ENCODE results near the gene KLHL18. TPM values are rescaled to one million over a fixed set of nuclear protein-coding genes. Genes with fewer than 3 reads are reported as not detected.

Gene KLHL18
- total RNA-seq, 3 donors from 2014 or later: 17.0 to 28.7 (median 21.5) TPM

GRCh38 chr3:47266709-47267489, 15.8 kb upstream of the KLHL18 start:
- intact Hi-C loops (cut with DNase I, micrococcal nuclease): no loop called here
- H3K36me3 ChIP-seq (ENCODE audit: low read depth): no peaks in the 10 kb centered on the region
- H3K4me3 ChIP-seq: no peak overlapping the region
- no peaks in the 10 kb centered on the region for H3K9me3 ChIP-seq
- H3K4me1 ChIP-seq (ENCODE audit: low read depth): no peaks in the 10 kb centered on the region
- DNase-seq (peak in 2 of 3 donors; percentile 45 to 66), ATAC-seq (peak; percentile 65)
- TF ChIP-seq, protein P1, sequence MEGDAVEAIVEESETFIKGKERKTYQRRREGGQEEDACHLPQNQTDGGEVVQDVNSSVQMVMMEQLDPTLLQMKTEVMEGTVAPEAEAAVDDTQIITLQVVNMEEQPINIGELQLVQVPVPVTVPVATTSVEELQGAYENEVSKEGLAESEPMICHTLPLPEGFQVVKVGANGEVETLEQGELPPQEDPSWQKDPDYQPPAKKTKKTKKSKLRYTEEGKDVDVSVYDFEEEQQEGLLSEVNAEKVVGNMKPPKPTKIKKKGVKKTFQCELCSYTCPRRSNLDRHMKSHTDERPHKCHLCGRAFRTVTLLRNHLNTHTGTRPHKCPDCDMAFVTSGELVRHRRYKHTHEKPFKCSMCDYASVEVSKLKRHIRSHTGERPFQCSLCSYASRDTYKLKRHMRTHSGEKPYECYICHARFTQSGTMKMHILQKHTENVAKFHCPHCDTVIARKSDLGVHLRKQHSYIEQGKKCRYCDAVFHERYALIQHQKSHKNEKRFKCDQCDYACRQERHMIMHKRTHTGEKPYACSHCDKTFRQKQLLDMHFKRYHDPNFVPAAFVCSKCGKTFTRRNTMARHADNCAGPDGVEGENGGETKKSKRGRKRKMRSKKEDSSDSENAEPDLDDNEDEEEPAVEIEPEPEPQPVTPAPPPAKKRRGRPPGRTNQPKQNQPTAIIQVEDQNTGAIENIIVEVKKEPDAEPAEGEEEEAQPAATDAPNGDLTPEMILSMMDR (IDR thresholded peaks at IDR 0.05): no peak

DNA sequence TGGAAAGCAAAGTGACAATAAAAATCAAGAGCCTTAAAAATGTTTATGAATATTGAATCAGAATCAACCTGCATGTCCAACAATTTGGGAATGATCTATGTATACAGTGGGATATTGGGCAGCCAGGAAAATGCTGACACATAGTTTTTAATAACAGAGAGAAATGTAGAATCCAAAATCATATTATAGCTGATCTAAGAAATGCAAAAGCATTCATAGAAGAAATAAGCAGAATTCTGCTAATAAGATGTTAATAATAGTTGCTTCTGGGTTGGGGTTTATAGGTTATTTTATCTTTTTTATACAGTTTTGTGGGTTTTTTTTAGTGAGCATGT, 15.3 kb upstream of the KLHL18 start:
- no peaks in the 10 kb centered on the region for H3K36me3 ChIP-seq (ENCODE audit: low read depth)
- H3K4me1 ChIP-seq (ENCODE audit: low read depth): no peaks in the 10 kb centered on the region
- DNase-seq (no peak), ATAC-seq (no peak)
- intact Hi-C loops (cut with DNase I, micrococcal nuclease): no loop called here
- TF ChIP-seq, protein P1 (IDR thresholded peaks at IDR 0.05): no peak
- H3K4me3 ChIP-seq: no peak overlapping the region
- H3K9me3 ChIP-seq: no peaks in the 10 kb centered on the region

GRCh38 chr3:47270526-47270925, 12.2 kb upstream of the KLHL18 start:
- ATAC-seq: no peak
- intact Hi-C loops (cut with DNase I, micrococcal nuclease): no loop called here
- no peaks in the 10 kb centered on the region for H3K9me3 ChIP-seq
- H3K36me3 ChIP-seq (ENCODE audit: low read depth): no peaks in the 10 kb centered on the region
- no peak for DNase-seq
- TF ChIP-seq, protein P1 (IDR thresholded peaks at IDR 0.05): no peak
- H3K4me3 ChIP-seq: no peak overlapping the region
- H3K4me1 ChIP-seq (ENCODE audit: low read depth): no peaks in the 10 kb centered on the region

DNA sequence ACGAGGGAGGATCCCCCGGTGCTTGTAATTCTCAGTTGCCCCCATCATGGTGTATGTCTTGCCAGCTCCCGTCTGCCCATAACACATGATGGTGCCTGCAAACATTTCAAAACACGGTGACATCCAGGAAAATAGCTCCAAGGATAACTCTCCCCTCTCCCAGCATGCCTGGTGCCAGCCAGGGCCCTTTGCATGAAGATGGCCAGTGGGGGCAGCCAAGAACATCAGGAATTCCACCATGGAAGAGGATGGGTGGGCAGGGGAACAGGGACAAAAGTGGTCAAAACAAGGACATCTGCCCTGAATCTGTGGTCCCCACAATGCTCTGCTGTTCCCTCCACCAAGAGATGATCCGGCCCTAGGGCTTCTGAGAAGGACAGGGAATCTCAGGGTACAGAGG, 9.2 kb upstream of the KLHL18 start:
- Histone ChIP-seq H3K36me3 (ENCODE audit: low read depth) (no peaks in the 10 kb centered on the region), H3K4me1 (ENCODE audit: low read depth) (no peaks in the 10 kb centered on the region), H3K9me3 (no peaks in the 10 kb centered on the region), H3K4me3 (no peak overlapping the region)
- DNase-seq: no peak
- intact Hi-C loops (cut with DNase I, micrococcal nuclease): no loop called here
- TF ChIP-seq, protein P1 (IDR thresholded peaks at IDR 0.05): no peak
- ATAC-seq: no peak

GRCh38 chr3:47274652-47275051, 8.1 kb upstream of the KLHL18 start:
- H3K4me1 ChIP-seq (ENCODE audit: low read depth): no peaks in the 10 kb centered on the region
- ATAC-seq: no peak

More at GRCh38 chr3:47274652-47275051, 8.1 kb upstream of the KLHL18 start:
- Histone ChIP-seq H3K36me3 (ENCODE audit: low read depth) (no peaks in the 10 kb centered on the region), H3K4me3 (no peak overlapping the region), H3K9me3 (no peaks in the 10 kb centered on the region)
- no peak for DNase-seq
- intact Hi-C loops (cut with DNase I, micrococcal nuclease): no loop called here
- TF ChIP-seq, protein P1 (IDR thresholded peaks at IDR 0.05): no peak
